ENCODE data around the gene TRAF3IP3.

- TF ChIP-seq CTCF (IDR thresholded peaks at IDR 0.05) (no peak), POLR2A (IDR thresholded peaks at IDR 0.05) (no peak)
Measured at GRCh38 chr1:209710093-209710492, 45.8 kb upstream of the TRAF3IP3 start.

All from vagina (tissue), 2 donors.